Measurements from ENCODE around the gene STRADB.

STRADB gene

GRCh38 chr2:201484805-201485204 lies 33.3 kb downstream of the STRADB start:
- no peak overlapping the region for H3K4me3 ChIP-seq (ENCODE audit: low read depth, low read length)
- no peak overlapping the region for H3K27ac ChIP-seq (ENCODE audit: extremely low read depth, low read depth, low read length)
- peaks cover 0 to 19% of the 10 kb centered on the region in 2 experiments; a peak in 1 of 3 replicates for H3K36me3 ChIP-seq (ENCODE audit: control insufficient read depth in 2 of 2, insufficient read depth in 1 of 2, low read length in 2 of 2)
- H3K9me3 ChIP-seq (ENCODE audit: control insufficient read depth, insufficient read depth, low read depth, low read length), result no peaks in the 10 kb centered on the region
- ChIA-PET POLR2A (no interaction called here), CTCF (no interaction called here)
- no peaks in the 10 kb centered on the region for H3K4me1 ChIP-seq (ENCODE audit: control insufficient read depth, insufficient read depth, low read length)
- TF ChIP-seq ZNF843 (tag by site-specific recombination; IDR thresholded peaks at IDR 0.05) (no peak), ZNF623 (tag by site-specific recombination; IDR thresholded peaks at IDR 0.05) (no peak), KLF10 (tag by site-specific recombination; IDR thresholded peaks at IDR 0.05) (no peak), HOXC10 (CRISPR knock-in tag; IDR thresholded peaks at IDR 0.05) (no peak), BCL11B (tag by site-specific recombination; IDR thresholded peaks at IDR 0.05; ENCODE audit: low read depth) (no peak), PRDM6 (tag by site-specific recombination; IDR thresholded peaks at IDR 0.05) (no peak), REST (tag by site-specific recombination; IDR thresholded peaks at IDR 0.05) (no peak), HOXA7 (CRISPR knock-in tag; IDR thresholded peaks at IDR 0.05; ENCODE audit: borderline replicate concordance) (no peak), ZFP69B (tag by site-specific recombination; IDR thresholded peaks at IDR 0.05) (no peak), ZNF146 (tag by site-specific recombination; IDR thresholded peaks at IDR 0.05) (no peak), ZNF292 (tag by site-specific recombination; IDR thresholded peaks at IDR 0.05; ENCODE audit: borderline replicate concordance, low read depth) (no peak), ZNF777 (tag by site-specific recombination; IDR thresholded peaks at IDR 0.05; ENCODE audit: borderline replicate concordance) (no peak)

GRCh38 chr2:201490291-201490690 lies 38.8 kb downstream of the STRADB start:
- Histone ChIP-seq H3K27ac (ENCODE audit: extremely low read depth, low read depth, low read length) (no peak overlapping the region), H3K36me3 (ENCODE audit: control insufficient read depth in 2 of 2, insufficient read depth in 1 of 2, low read length in 2 of 2) (no peaks in the 10 kb centered on the region), H3K9me3 (ENCODE audit: control insufficient read depth, insufficient read depth, low read depth, low read length) (no peaks in the 10 kb centered on the region), H3K4me3 (ENCODE audit: low read depth, low read length) (no peak overlapping the region), H3K4me1 (ENCODE audit: control insufficient read depth, insufficient read depth, low read length) (no peaks in the 10 kb centered on the region)
- ChIA-PET POLR2A (interaction anchor here (1.1 kb wide), 1 partner anchor 10 kb away, joined by 5 read pairs; no protein-coding TSS in a partner anchor), CTCF (no interaction called here)
- TF ChIP-seq ZNF280D (tag by site-specific recombination; IDR thresholded peaks at IDR 0.05) (no peak), ZNF670 (tag by site-specific recombination; IDR thresholded peaks at IDR 0.05; ENCODE audit: low read depth) (no peak), ZNF600 (tag by site-specific recombination; IDR thresholded peaks at IDR 0.05) (no peak), ZNF341 (tag by site-specific recombination; IDR thresholded peaks at IDR 0.05; ENCODE audit: low read depth) (no peak), ZEB2 (tag by site-specific recombination; IDR thresholded peaks at IDR 0.05) (no peak), OSR2 (tag by site-specific recombination; IDR thresholded peaks at IDR 0.05) (no peak), IKZF3 (tag by site-specific recombination; IDR thresholded peaks at IDR 0.05) (no peak), ZNF488 (tag by site-specific recombination; IDR thresholded peaks at IDR 0.05) (no peak)
